HG03039 (cell line): ENCODE results near the gene TACR2.
A peak's percentile ranks its signal among the peaks of the same experiment; 100 is the strongest.

ENCODE experiments used
- ATAC-seq: cut with Tn5 transposase; IDR thresholded peaks from one replicate; pipeline ENCODE4 v1.9.1; 2021; ENCODE audit warnings: mild to moderate bottlenecking, moderate library complexity; ENCODE audit not compliant: unreplicated experiment

TACR2 gene

GRCh38 chr10:69421611-69422308 lies 5.0 kb upstream of the TACR2 start:
- ATAC-seq, result no peak

- ATAC-seq, result no peak
Measured at GRCh38 chr10:69419744-69420126, 3.0 kb upstream of the TACR2 start.

- no peak for ATAC-seq
Measured at GRCh38 chr10:69419096-69419743, 2.5 kb upstream of the TACR2 start.

GRCh38 chr10:69418052-69418752 lies 1.5 kb upstream of the TACR2 start:
- no peak for ATAC-seq

GRCh38 chr10:69417542-69417941 lies 824 bp upstream of the TACR2 start:
- ATAC-seq, result no peak

- ATAC-seq, result no peak
Measured at GRCh38 chr10:69415951-69416350, 767 bp downstream of the TACR2 start.

GRCh38 chr10:69415049-69415448 lies 1.7 kb downstream of the TACR2 start:
- no peak for ATAC-seq

- no peak for ATAC-seq
Measured at GRCh38 chr10:69414036-69415018, 2.4 kb downstream of the TACR2 start.

- ATAC-seq, result no peak
Measured at GRCh38 chr10:69413221-69413865, 3.4 kb downstream of the TACR2 start.

GRCh38 chr10:69412232-69412790 lies 4.4 kb downstream of the TACR2 start:
- ATAC-seq, result no peak

- no peak for ATAC-seq
Measured at GRCh38 chr10:69411476-69411875, 5.2 kb downstream of the TACR2 start.

GRCh38 chr10:69410487-69410886 lies 6.2 kb downstream of the TACR2 start:
- ATAC-seq, result no peak

- no peak for ATAC-seq
Measured at GRCh38 chr10:69409968-69410367, 6.8 kb downstream of the TACR2 start.

- no peak for ATAC-seq
Measured at GRCh38 chr10:69409176-69409495, 7.6 kb downstream of the TACR2 start.

GRCh38 chr10:69408318-69409175 lies 8.2 kb downstream of the TACR2 start:
- peak; percentile 79 for ATAC-seq

- no peak for ATAC-seq
Measured at GRCh38 chr10:69407621-69408301, 9.0 kb downstream of the TACR2 start.

GRCh38 chr10:69406816-69407580 lies 9.7 kb downstream of the TACR2 start:
- ATAC-seq, result no peak

GRCh38 chr10:69406302-69406811 lies 10.4 kb downstream of the TACR2 start:
- ATAC-seq, result no peak
